OCI-LY7 (cell line): ENCODE measurements around the gene MAP2K7. TPM values are rescaled to one million over a fixed set of nuclear protein-coding genes. Genes with fewer than 3 reads are reported as not detected.
A peak's percentile ranks its signal among the peaks of the same experiment; 100 is the strongest.

Experiments used
- BruUV-seq: library from RNA; stranded (reverse); fragments of 400-500 nt; replicated peaks from 2 replicates; lab custom pipeline; 2021; lab: Mats Ljungman, UMichigan
- CTCF ChIA-PET: fragments of 300-600 bp; sonication (Branson Sonifier 250); formaldehyde crosslinking; loops from one replicate; lab custom pipeline; 2022; ENCODE audit warnings: antibody characterized with exemption; ENCODE audit not compliant: unreplicated experiment; lab: Charles Lee
- POLR2A ChIA-PET: fragments of 300-600 bp; sonication (Branson Sonifier 250); formaldehyde crosslinking; loops from one replicate; lab custom pipeline; 2022; ENCODE audit warnings: antibody characterized with exemption; lab: Charles Lee
- DNase-seq: peaks from one replicate; pipeline ENCODE4 v3.0.0-alpha.2; 2015; ENCODE audit warnings: low spot score
- H2AFZ ChIP-seq: fragments of 200-600 bp; sonication (generic), shearing (Covaris generic); 2 replicates; pipeline ENCODE4 v1.6.1; 2014; ENCODE audit warnings: mild to moderate bottlenecking, antibody characterized with exemption, low read length, moderate library complexity
- H3K27ac ChIP-seq: fragments of 200-600 bp; sonication (generic); 2 replicates; pipeline ENCODE4 v1.5.1; 2014; ENCODE audit warnings: mixed run types, low read depth, mild to moderate bottlenecking, moderate library complexity, low read length, inconsistent platforms; ENCODE audit not compliant: poor library complexity, severe bottlenecking
- H3K36me3 ChIP-seq: fragments of 200-600 bp; sonication (generic); 2 replicates; pipeline ENCODE4 v1.6.1; 2014; ENCODE audit warnings: mild to moderate bottlenecking, antibody characterized with exemption, low read length, moderate library complexity, mixed read lengths; ENCODE audit not compliant: insufficient read depth
- H3K4me1 ChIP-seq: fragments of 200-600 bp; sonication (generic); 2 replicates; pipeline ENCODE4 v1.5.1; 2014; ENCODE audit warnings: mild to moderate bottlenecking, low read length; ENCODE audit not compliant: insufficient read depth, poor library complexity, severe bottlenecking
- H3K4me2 ChIP-seq: fragments of 200-600 bp; sonication (generic); 2 replicates; pipeline ENCODE4 v1.6.1; 2014; ENCODE audit warnings: mild to moderate bottlenecking, low read length
- H3K4me3 ChIP-seq: fragments of 200-600 bp; sonication (generic); 2 replicates; pipeline ENCODE4 v1.5.1; 2014; ENCODE audit warnings: mild to moderate bottlenecking, low read depth, low read length; ENCODE audit not compliant: poor library complexity, severe bottlenecking
- H3K79me2 ChIP-seq: fragments of 200-600 bp; sonication (generic); 2 replicates; pipeline ENCODE4 v1.6.1; 2016; ENCODE audit warnings: low read depth, mild to moderate bottlenecking, low read length, moderate library complexity, mixed read lengths; ENCODE audit not compliant: insufficient read depth
- H3K9me2 ChIP-seq: fragments of 200-600 bp; sonication (generic); 2 replicates; pipeline ENCODE4 v1.6.1; 2016; ENCODE audit warnings: mild to moderate bottlenecking, low read length, mixed read lengths; ENCODE audit not compliant: insufficient read depth
- H3K9me3 ChIP-seq: fragments of 200-600 bp; sonication (generic); 2 replicates; pipeline ENCODE4 v1.6.1; 2014; ENCODE audit warnings: mild to moderate bottlenecking, mixed run types, low read length, mixed read lengths
- H4K20me1 ChIP-seq: fragments of 200-600 bp; sonication (generic); 2 replicates; pipeline ENCODE4 v1.6.1; 2014; ENCODE audit warnings: mild to moderate bottlenecking, antibody characterized with exemption, low read length, moderate library complexity, mixed read lengths; ENCODE audit not compliant: insufficient read depth
- CTCF ChIP-seq: fragments of 200-600 bp; sonication (generic); conservative IDR thresholded peaks from 2 replicates; pipeline ENCODE4 v1.5.1; 2014; ENCODE audit warnings: mild to moderate bottlenecking, antibody characterized with exemption, low read length, moderate library complexity, mixed read lengths
- EZH2phosphoT487 ChIP-seq: fragments of 200-600 bp; sonication (generic); IDR thresholded peaks from 2 replicates; pipeline ENCODE4 v1.6.1; 2018; ENCODE audit warnings: low read depth, borderline replicate concordance, mild to moderate bottlenecking, mixed run types, antibody characterized with exemption, low read length, moderate library complexity, mixed read lengths
- intact Hi-C: fragments of 100-400 bp; cut with micrococcal nuclease; formaldehyde crosslinking; loops from one replicate; pipeline ENCODE4 v1.10.0; 2022; ENCODE audit not compliant: unreplicated experiment
- total RNA-seq, 2 experiments: library from RNA; depleted of rRNA in 1 of 2; stranded (reverse); fragments of >200 nt in 1 of 2; shearing (Covaris generic) in 1 of 2; gene quantifications; 2 replicates each; pipeline ENCODE4 v1.2.3, GENCODE V29; 2014 to 2022

Gene MAP2K7
- total RNA-seq, 2 experiments from 2014 or later: 23.2 to 44.5 TPM

- H3K4me1 ChIP-seq: peaks cover 16% of the 10 kb centered on the region
- intact Hi-C loops: loop anchor here (2.0 kb wide), 3 partner anchors 23 to 67 kb away; partner anchors contain the start of gene TIMM44
- no TSS peak for BruUV-seq
Observed at GRCh38 chr19:7919610-7920518, 16.2 kb downstream of the MAP2K7 start, which contains the start of gene SNAPC2. SNAPC2 (plus strand) TSS chr19:7920338; CDS start chr19:7920367, 29 bp downstream.

GRCh38 chr19:7920519-7921301 is 17.0 kb downstream of the MAP2K7 start:
- intact Hi-C loops: loop anchor here (2.0 kb wide), 3 partner anchors 22 to 68 kb away; partner anchors contain the start of gene TIMM44
- Histone ChIP-seq H3K36me3 (peaks cover 3% of the 10 kb centered on the region; the same call in 1 of the 2 replicates), H3K27ac (peak overlapping the region; percentile 59), H3K4me3 (peak overlapping the region; percentile 73), H3K4me1 (peaks cover 16% of the 10 kb centered on the region), H4K20me1 (peaks cover 6% of the 10 kb centered on the region; the same call in 1 of the 2 replicates), H3K4me2 (peak overlapping the region; percentile 86), H3K9me3 (no peaks in the 10 kb centered on the region), H2AFZ (peak overlapping the region; percentile 77), H3K9me2 (no peaks in the 10 kb centered on the region), H3K79me2 (no peaks in the 10 kb centered on the region)
- TF ChIP-seq EZH2phosphoT487: no peak
- no peak for TF ChIP-seq CTCF
- ChIA-PET POLR2A (interaction anchor here (0.5 to 2.2 kb wide), 6 partner anchors 9 to 535 kb away, joined by 3 to 12 read pairs (median 4); partner anchors contain the start of gene TIMM44), CTCF (interaction anchor here (0.6 to 1.4 kb wide), 10 partner anchors 9 to 553 kb away, joined by 3 to 15 read pairs (median 6); partner anchors contain the start of genes MAP2K7 and TIMM44)
- peak; percentile 98 for DNase-seq
- no TSS peak for BruUV-seq

More at GRCh38 chr19:7919610-7920518, 16.2 kb downstream of the MAP2K7 start, which contains the start of gene SNAPC2:
- no peaks in the 10 kb centered on the region for H3K79me2 ChIP-seq
- peak; percentile 96 for DNase-seq
- H4K20me1 ChIP-seq: peaks cover 6% of the 10 kb centered on the region; the same call in 1 of the 2 replicates
- H3K27ac ChIP-seq: peak within 1 kb of the TSS; percentile 59
- H3K36me3 ChIP-seq: peaks cover 3% of the 10 kb centered on the region; the same call in 1 of the 2 replicates
- POLR2A ChIA-PET: interaction anchor here (0.6 to 2.2 kb wide), 5 partner anchors 8 to 536 kb away, joined by 3 to 12 read pairs (median 4); partner anchors contain the start of gene TIMM44
- TF ChIP-seq CTCF (no peak), EZH2phosphoT487 (no peak)
- no peaks in the 10 kb centered on the region for H3K9me3 ChIP-seq
- H3K4me2 ChIP-seq: peak within 1 kb of the TSS; percentile 86
- no peaks in the 10 kb centered on the region for H3K9me2 ChIP-seq
- H3K4me3 ChIP-seq: peak within 1 kb of the TSS; percentile 73
- peak within 1 kb of the TSS; percentile 77 for H2AFZ ChIP-seq
- CTCF ChIA-PET: interaction anchor here (0.5 to 1.4 kb wide), 10 partner anchors 8 to 677 kb away, joined by 3 to 15 read pairs (median 6); partner anchors contain the start of gene TIMM44
